GDM1 (cell line): Measurements from ENCODE around the gene ZBED4.

ENCODE experiments used
- DNase-seq: peaks from one replicate; lab custom pipeline; 2025; lab: John Stamatoyannopoulos, UW

Gene ZBED4

DNA sequence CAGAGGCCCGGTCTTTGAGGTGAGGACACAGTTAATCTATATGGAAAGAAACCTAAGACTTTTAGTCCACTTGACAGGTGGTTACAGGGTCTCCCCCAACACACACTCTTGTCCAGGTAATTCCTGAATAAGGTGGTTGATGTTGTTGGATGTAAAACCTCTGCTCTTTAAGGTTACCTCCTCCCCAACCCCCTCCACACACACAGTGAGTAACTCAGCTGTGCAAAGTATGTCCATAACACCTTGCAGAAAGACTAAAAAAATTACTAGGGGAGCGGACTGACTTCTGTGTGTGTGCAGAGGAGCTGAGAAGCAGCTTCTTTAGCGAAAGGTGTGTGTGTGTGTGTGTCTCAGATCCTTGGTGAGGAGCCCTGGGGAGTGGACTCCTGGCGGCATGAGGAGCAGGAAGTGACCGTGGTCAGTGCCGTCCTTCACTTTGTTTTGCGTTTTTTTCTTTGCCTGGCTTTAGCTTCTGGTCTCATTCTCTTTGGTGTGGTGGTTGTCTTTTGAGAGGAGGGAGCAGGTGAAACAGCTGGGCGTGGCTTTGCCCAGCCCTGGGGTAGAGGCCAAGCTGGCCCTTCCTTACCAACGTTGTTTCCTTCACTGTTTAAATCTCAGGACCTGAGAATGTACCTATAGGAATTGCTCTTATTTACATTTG lies 1.7 kb downstream of the ZBED4 start:
- no peak for DNase-seq

DNA sequence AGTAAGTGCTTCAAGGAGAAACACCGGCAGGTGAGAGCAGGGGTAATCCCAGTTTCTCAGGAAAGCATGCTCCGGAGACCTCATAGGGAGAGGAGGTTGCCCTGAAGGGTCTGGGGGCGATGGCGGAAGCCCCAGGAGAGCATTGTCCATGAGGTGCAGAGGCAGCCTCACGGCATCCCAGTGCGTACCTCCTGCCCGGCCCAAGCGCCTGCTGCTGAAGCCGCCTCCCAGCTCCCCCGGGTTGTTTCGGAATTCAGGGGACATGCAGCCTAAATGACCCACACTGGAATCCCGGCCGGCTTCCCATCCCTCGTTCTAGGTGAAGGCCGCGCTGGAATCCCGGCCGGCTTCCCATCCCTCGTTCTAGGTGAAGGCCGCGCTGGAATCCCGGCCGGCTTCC lies 2.7 kb downstream of the ZBED4 start:
- DNase-seq, result no peak

DNA sequence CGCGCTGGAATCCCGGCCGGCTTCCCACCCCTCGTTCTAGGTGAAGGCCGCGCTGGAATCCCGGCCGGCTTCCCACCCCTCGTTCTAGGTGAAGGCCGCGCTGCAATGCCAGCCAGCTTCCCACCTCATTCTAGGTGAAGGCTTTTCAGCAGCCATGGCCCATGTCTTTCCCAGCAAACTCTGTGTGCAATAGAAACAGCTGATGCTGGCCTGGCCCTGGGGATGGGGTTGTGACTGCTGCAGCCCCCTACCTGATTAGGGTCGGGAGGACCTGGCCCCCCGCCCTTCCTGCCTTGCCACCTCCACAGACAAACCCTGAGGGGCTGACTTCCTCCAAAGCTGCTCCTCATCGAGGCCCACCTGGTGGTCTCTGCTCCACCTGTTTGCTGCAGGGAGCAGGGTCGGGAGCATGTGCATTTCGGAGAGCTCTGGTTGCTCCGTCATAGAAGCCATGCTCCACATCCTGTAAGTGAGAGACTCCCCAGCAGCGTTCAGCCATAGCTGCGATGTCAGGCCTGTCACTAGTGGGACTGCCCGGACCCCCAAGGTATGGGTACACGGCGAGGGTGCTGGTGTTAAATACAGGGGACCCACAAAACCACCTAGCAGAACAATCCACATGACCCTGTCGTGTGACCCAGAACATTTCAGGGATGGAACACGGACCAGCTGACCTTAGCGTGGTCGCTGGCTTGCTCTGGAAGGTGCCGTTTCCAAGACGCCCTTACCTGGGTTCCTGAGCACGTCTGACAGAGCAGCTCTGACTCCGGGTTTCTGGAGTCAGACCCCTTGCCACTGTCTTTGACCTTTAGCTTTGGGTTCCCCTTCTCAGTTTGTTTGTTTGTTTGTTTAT lies 3.3 kb downstream of the ZBED4 start:
- DNase-seq, result no peak

DNA sequence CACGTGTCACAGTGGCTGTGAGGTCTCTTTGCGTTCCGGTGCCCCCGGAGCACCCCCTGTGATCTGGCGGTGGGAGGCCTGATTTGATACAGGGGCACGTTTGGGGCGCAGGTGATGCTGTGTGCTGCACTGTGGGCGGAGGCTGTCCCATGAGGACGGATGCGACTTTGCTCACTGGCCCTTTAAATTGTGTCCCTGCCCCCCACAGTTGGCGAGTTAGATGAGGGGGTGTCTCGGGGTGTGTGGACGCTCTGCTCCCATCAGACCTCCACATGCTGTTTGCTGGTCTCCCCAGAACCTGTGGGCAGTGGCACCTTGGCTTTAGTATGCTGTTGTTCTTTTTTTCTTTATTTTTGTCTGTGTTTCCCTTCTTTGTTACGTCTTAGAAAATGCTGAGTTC lies 5.2 kb downstream of the ZBED4 start:
- DNase-seq, result no peak

DNA sequence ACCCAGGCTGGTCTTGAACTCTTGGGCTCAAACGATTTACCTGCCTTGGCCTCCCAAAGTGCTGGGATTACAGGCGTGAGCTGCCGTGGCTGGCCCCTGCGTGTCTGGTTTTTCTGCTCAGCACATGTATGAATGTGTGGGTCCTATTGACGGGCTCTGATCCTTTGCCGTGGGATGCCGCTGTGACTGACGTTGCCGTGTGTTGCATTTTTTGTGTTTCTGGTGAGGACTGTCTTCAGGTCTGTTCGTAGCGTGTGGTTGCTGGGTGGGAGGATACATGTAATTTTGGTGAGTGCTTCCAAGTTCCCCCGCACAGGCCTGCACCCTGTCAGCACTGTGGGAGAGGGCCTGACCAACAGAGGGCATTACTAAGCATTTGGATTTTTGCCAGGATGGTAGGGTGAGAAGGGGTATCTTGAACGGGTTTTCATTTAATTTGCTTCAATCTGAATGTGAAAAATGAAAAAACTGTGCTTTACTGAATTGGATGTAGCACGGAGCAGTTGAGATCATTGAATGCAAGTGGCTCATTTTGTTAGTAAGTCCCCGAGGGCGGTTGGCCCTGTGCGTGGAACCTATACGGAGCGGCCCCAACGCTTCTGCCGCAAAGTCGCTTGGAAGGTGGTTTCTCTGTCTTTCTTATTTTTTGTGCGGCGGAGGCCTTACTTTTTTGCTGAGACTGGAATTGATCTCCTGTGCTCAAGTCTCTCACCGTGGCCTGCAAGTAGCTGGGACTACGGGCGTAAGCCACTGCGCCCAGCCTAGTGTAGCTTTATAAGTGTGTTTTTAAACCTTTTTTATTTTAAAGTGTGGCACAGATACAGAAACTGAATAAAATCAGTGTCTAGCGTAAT lies 8.2 kb downstream of the ZBED4 start:
- DNase-seq, result no peak

DNA sequence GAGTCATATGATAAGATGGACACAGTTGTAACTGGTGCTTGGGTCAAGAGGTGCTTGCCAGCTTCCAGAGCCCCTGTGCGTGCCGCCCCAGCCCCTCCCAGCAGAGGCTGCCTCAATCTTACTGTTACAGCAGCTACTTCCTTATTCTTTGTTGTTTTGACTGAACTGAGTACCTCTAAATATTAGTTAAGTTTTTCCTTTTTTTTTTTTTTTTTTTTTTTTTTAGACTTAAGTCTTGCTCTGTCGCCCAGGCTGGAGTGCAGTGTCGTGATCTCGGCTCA lies 8.8 kb downstream of the ZBED4 start:
- no peak for DNase-seq

DNA sequence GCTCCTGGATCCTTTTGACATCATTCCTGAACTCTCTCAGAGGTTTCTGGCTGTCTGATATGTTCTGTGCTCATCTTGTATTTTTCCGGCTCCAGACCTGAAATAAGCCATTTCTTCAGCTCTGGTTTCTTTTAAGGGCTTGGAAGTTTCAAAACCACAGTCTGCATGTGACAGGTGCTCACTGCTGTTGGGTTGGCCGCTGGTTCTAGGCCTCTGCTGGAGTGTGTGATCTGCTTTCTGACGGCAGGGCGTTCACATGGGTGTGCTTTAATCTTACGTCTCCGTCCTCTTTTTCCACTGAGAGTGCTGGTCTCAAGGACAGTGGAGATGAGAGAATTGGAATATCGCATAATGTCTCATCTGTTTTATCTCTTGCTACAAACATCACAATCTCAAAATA lies 10.3 kb downstream of the ZBED4 start:
- DNase-seq, result no peak

DNA sequence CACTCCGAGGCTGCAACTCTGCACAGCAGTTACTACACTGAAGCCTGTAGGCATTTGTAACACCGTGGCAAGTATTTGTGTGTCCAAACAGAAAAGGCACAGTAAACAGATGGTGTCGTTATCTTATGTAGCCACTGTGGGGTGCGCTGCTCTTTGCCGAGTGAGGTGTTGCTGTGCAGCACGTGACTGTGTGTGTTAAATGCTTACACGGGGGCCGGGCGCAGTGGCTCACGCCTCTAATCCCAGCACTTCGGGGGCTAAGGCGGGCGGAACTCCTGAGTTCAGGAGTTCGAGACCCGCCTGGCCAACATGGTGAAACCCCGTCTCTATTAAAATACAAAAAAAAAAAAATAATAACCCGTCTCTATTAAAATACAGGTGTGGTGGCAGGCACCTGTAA lies 11.5 kb downstream of the ZBED4 start:
- no peak for DNase-seq

DNA sequence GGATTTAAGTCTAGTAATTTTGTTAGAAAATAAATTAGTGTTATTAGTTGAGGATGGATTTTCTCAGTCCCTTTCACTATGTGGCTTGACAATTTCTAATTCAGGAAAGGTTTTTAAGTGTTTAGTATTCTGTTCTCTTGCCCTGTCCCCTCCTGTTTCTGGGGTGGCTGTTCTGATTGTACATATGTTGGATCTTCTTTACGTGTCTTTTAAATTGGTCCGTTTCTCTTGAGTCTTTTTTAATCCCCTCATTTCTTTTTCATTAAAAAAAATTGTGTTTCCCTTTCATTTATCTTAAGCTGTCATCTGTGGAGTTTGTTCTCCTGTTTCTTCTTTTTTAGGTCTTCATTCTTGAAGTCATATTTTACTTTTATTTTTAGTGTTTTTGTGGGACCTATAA lies 12.5 kb downstream of the ZBED4 start:
- no peak for DNase-seq

DNA sequence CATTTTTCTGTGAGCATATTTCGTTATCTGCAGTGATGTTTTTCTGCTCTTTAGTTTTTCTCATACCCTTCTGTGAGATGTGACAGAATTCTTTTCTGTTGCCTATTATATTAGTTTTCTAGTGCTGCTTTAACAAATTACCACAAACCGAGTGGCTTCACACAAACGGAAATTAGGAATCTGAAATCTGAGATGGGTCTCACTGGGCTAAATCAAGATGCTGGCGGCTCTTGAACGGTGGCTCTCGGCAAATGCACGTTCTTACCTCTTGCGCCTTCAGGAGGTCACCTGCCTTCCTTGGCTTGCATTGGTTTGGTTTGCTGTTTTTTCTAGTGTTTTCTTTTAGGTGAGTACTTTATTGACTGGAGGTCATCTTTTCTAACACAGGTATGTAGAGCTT lies 13.0 kb downstream of the ZBED4 start:
- no peak for DNase-seq

DNA sequence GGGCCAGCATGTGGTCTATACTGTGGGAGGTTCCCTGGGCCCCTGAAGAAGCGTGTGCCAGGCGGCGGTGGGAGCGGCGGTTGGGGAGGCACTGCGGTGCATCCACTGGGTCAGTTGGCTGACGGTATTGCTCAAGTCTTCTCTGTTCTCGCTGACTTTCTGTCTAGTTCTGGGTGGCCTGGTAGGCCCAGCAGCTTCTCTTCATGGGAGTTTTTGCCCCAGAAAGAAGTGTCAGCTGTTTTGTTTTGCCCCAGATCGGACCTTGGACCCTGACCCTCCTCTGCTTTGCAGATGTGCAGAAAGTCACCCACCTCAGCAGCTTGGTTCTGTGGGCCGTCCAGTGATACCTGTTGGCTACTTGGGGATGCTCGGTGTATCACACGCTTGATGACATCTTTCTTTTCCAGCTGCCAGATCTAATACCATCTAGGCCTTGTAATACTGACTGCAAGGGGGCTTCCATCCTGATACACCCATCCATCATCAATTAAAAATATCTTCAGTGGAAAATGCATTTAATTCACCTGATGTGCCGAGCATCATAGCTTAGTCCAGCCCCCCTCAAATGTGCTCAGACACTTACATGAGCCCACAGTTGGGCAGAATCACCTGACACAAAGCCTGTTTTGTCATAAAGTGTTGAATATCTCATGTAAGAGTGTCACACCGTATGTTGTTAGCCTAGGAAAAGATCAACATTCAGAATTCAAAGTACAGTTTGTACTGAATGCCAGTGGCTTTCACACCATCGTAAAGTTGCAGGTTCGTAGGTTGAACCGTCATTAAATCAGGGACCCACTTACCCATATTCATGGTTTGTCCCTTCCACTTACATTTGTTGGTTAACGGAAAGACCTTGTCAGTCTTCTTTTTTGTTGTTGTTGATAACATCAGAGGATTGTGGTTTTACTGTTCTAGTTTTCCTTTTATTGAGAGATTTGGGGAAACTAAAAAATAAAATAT lies 13.9 kb downstream of the ZBED4 start:
- DNase-seq, result no peak

DNA sequence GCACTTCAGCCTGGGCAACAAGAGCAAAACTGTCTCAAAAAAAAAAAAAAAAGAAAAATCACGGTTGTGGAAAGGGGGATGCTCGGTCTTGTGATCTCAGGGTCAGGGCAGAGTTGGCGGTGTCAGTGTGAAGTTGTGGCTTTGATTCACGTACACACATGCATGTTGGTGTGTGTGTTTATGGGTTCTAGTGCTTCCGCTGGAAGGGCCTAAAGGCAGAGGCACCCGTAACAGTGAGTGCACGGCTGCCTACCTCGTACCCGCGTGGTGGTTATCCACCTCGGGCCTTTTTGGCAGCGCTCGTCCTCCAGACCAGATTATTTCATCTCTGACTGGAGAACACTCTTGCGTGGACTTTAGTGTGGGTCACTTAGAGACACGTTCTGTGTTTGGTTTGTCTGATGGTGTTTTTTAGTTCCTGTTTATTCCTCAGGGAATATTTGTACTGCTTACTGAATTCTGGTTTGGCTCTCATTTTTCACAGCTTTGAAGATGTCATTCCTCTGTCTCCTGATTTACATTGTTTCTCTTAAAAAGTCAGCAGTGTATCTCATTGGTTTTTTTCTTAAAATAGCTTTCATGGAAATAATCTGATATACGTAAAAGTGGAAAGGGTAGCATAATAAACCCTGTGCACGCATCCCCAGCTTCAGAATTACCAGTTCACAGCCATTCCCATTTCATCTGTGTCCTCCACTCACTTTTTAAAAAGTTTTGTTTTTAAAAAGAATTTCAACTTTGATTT lies 15.6 kb downstream of the ZBED4 start:
- no peak for DNase-seq

DNA sequence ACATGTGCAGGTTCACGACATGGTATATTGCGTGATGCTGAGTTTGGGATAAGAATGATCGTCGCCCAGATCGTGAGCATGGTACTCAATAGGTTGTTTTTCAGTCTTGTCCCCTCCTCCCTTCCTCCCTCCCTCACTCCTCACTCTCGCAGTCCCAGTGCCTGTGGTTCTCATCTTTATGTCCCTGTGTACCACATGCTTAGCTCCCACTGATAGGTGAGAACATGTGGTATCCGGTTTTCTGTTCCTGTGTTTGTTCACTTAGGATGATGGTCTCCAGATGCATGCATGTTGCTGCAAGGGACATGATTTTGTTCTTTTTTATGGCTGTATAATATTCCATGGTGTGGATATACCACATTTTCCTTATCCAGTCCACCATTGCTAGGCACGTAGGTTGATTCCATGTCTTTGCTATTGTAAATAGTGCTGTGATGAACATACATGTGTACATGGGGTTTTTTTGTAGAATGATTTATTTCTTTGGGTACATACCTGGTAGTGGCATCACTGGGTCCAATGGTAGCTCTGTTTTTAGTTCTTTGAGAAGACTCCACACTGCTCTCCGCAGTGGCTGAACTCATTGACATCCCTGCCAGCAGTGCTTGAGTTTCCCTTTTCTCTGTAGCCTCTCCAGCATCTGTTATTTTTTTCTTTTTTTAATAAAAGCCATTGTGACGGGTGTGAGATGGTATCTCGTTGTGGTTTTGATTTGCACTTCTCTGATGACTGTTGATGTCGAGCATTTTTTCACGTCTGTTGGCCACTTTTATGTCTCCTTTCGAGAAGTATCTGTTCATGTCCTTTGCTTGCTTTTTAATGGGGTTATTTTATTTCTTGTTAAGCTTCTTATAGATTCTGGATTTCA lies 16.4 kb downstream of the ZBED4 start:
- DNase-seq, result no peak

DNA sequence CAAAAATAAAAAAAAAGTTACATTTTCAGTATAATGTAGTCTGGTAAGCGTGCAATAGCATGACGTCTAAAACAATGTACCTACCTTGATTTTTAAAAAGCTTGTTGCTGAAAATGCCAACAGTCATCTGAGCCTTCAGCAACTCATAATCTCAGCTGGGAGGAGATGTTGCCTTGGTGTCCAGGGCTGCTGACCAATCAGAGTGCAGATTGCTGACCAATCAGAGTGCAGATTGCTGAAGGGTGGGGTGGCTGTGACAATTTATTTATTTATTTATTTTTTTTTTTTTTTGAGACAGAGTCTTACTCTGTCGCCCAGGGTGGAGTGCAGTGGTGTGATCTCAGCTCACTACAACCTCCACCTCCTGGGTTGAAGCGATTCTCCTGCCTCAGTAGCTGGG lies 17.8 kb downstream of the ZBED4 start:
- no peak for DNase-seq

DNA sequence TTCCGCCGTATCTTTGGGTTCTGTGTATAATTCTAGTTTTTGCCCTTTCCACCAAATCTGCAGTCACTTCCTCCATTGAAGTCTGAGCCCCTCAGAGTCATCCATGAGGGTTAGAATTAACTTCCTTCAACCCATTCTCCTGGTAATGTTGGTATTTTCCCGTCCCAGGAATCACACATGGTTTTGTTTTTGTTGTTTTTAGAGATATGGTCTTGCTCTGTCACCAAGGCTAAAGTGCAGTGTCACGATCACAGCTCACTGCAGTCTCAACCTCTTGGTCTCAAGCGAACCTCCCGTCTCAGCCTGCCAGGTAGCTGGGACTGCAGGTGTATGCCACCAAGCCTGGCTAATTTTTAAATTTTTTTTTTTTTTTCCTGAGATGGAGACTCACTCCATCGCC lies 18.7 kb downstream of the ZBED4 start:
- DNase-seq, result no peak

DNA sequence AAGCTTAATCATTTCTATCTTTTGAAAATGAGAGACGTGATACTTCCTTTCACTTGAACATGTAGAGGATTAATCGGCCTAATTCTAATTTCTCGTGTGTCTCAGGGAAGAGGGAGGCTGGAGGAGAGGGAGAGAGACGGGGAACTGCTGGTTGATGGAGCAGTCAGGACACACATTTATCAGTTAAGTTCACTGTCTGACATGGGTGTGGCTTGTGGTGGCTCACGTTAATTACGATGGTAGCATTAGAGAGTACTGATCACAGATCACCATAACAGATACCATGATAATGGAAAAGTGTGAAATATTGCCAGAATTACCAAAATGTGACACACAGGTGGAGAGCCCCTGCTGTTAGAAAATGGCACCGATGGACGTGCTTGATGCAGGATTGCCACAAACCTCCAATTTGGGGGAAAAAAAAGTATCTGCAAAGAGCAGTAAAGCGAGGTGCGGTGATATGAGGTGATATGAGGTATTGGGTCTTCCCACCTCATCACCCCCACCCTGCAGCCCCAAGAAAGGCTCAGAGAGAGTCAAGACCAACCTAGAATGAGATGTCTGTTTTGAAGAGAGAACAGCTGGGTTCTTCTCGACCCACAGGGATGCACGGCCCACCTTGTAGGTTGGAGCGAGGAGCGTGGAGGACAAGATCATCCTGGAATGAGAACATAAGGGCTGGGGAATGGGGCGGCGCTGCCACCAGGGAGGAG lies 19.7 kb downstream of the ZBED4 start:
- DNase-seq, result no peak

DNA sequence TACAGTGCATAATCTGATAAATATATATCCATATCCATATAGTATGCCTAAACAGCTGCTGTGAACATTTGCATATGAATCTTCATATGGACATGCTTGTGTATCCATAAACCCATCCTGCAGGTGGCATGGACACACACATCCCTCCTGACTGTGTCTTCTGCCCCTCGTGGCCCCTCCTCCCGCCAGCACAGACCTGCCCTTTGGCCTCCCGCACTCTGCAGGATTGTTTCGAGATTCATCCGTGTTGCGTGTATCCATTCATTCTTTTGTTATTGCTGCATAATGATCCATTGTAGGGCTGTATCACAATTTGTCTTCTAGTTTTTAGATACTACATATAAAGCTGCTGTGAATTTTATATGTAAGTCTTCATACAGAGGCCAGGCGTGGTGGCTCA lies 24.0 kb downstream of the ZBED4 start:
- DNase-seq, result no peak

DNA sequence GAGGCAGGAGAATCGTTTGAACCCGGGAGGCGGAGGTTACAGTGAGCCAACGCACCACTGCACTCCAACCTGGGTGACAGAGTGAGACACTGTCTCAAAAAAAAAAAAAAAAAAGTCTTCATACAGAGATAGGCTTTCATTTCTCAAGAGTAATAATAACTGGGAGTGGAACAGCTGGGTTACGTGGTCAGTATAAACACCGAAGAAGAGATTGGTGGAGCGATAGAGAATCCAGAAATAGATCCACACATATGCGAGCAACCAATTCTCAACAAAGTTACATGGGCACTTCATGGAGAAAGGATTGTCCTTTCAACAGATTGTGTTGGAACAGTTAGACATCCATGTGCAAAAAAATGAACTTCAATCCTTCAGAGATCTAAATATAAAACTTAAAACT lies 24.6 kb downstream of the ZBED4 start:
- no peak for DNase-seq

DNA sequence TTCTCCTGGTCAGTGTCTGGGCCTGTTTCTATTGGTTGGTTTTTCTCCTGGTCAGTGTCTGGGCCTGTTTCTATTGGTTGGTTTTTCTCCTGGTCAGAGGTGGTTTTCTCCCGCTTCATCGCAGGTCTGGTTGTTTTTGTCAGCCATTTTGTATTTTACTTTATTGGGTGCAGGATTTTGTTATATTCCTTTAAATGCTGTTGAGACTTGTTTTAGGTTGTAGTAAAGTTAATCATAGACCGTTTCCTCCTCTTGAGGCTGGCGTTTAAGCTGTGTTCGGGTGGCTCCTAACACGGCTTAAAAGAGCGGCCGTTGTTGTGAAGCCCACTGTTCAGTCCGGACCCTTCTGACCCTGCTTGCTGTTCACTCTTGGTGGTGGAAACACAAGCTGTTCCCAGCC lies 26.2 kb downstream of the ZBED4 start:
- no peak for DNase-seq

DNA sequence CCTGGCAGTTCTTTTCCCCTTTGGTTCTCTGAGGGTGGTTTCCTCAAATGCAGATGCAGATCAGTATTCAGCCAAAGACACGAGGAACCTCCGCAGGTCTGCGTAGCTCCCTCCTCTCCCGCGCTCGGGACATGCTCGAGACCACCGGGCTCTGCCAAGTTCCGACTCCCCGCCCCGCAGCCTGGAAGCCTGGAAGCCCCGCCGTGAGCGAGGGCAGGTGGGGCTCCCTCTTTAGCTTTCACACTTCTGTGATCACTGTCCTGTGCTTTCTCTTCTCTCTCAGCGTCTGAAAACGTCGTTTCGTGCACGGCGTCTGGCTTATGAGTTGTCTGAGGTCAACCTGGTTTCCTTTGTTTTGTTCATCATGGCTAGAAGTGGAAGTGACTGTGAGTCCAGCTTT lies 26.6 kb downstream of the ZBED4 start:
- DNase-seq, result no peak
